HTERT RPE-1 (cell line): ENCODE measurements around the gene TTLL13.

Experiments used
- in situ Hi-C: fragments of 300-500 bp; cut with MboI; formaldehyde crosslinking; loops from 4 replicates; pipeline ENCODE4 v1.14.3; 2020; ENCODE audit warnings: low sequenced_read_pairs

TTLL13 gene

DNA sequence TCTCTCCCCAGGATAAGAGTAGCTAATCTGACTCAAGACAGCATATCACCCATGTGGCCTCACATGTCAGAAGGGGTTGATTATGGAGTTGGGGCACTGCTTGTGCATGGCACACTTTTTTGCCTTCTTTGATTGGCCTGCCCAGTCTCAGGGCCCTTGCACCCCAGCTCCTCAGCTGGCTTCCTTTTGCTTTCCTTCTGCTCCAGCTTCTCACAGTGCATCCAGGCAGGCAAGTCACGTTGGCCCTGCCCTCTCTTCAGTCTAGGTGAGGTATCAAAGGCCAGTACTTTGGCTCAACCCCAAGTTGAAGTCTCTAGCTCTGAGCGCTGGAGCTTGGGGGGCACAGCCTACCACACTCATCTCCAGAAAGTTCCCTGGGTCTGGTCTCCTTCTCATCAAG, 58.3 kb downstream of the TTLL13 start:
- in situ Hi-C loops = no loop called here

DNA sequence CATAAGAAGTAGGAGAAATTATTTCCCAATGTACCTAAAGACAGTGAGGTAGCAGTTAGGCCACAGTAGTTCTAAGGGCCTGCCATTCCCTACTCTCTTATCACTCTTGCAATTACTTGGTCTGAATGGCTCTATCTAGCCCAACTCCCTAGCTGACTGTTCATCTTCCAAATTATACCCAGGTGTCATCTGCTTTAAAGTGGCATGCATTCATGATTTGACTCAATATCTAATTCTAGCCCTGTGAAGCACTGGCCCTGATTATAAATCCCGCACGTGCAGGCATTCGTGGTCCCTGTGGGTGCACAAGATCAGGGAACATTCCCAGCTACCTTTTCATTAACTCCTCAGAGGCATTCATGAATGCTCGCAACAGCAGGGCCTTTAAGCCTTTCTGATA, 59.7 kb downstream of the TTLL13 start:
- in situ Hi-C loops = no loop called here
